Stimulated activated CD8-positive, alpha-beta memory T cell treated with anti-CD3 and anti-CD28 coated beads, Interleukin-2, amount 100 ng/mL, for 1 hour (primary cell): ENCODE measurements around the gene PGA3.
"Not testable (repeated sequence)": the region's sequence is repeated elsewhere in the genome, so short reads cannot be mapped to it uniquely, and the experiment has no call there.

Experiments
- DNase-seq, 2 donors: peaks; one replicate each; pipeline ENCODE4 v3.0.0-alpha.2; 2020; ENCODE audit warnings: low read depth in 2 of 2

The PGA3 gene

GRCh38 chr11:61207636-61208310, 4.5 kb downstream of the PGA3 start:
- DNase-seq: not testable (repeated sequence)

GRCh38 chr11:61210629-61211028, 7.3 kb downstream of the PGA3 start:
- DNase-seq: not testable (repeated sequence)

GRCh38 chr11:61211327-61211952, 8.1 kb downstream of the PGA3 start:
- not testable (repeated sequence) for DNase-seq

DNA sequence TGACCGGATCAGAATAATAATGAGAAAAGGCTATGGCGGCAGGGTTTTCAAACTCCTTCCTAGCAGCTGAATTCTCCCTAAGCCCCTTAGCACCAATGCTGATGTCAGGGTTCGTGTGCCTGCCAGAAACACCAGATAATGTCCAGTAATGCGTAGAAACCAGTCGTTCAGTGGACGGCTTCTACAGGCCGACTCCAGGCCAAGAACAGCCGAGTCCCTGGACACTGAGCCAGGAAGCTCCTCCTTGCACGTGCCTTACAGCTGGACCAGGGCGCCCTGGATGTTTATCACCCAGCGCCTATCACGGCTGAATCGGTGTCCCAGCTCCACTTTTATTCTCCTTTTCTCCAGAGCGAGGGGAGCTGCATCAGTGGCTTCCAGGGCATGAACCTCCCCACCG, 8.9 kb downstream of the PGA3 start:
- not testable (repeated sequence) for DNase-seq

- not testable (repeated sequence) for DNase-seq
Observed at GRCh38 chr11:61213711-61214324, 10.5 kb downstream of the PGA3 start.

DNA sequence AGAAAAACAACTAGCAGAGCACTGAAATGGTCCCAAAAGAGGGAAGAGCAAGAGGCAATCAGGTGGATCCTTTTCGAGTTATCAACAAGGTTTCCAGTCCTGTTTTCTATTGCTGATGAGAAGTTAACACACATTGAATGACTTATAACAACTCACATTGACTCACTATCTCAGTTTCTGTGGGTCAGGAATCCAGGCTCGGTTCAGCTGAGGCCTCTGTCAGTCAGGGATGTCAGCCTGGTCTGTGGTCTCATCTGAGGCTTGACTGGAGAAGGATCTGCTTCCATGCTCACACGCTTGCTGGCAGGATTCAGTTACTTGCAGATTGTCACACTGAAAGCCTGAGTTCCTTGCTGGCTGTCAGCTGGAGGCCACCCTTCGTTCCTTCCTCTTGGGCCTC, 15.0 kb downstream of the PGA3 start:
- DNase-seq: not testable (repeated sequence)

- not testable (repeated sequence) for DNase-seq
Observed at GRCh38 chr11:61219016-61219415, 15.7 kb downstream of the PGA3 start.

- DNase-seq: not testable (repeated sequence)
Observed at GRCh38 chr11:61222047-61222446, 18.7 kb downstream of the PGA3 start, which contains the start of gene PGA4. TSS of gene PGA4 (plus strand) at chr11:61222347. CDS start at chr11:61222401, 54 bp downstream.

GRCh38 chr11:61222692-61223091, 19.4 kb downstream of the PGA3 start:
- not testable (repeated sequence) for DNase-seq

GRCh38 chr11:61226457-61227137, 23.3 kb downstream of the PGA3 start:
- DNase-seq: not testable (repeated sequence)

- DNase-seq: not testable (repeated sequence)
Observed at GRCh38 chr11:61229458-61229857, 26.1 kb downstream of the PGA3 start.

- DNase-seq: not testable (repeated sequence)
Observed at GRCh38 chr11:61231033-61231432, 27.7 kb downstream of the PGA3 start.

GRCh38 chr11:61231585-61231984, 28.3 kb downstream of the PGA3 start:
- not testable (repeated sequence) for DNase-seq

DNA sequence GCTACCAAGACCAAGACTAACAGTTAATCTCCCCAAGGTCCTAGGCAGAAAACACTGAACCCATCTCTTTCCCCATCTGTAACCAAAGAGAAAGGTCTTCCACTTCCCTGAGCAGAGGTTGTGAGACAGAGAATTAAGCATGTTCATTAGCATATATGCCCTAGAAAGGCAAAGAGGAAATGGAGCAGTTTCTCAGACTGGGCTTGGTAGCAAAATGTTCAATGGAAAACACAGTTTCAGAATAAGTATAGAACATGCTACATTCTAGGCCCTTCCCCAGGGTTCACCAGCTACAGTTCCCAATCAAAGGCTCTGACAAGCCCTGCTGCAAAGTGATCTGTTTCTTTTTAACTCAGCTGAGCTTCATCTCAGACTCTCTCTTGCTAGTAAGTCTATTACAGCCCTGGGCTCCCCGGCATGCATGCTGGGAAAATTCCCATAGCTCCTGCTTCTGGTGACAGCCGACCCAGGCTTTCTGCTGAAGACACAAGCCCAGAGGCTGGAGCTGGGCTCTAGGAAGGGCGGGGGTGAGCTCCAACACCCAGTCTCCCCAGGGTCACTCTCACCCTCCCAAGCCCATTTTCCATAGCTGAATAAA, 29.3 kb downstream of the PGA3 start:
- not testable (repeated sequence) for DNase-seq

- DNase-seq: not testable (repeated sequence)
Observed at GRCh38 chr11:61237130-61237529, 33.8 kb downstream of the PGA3 start.

DNA sequence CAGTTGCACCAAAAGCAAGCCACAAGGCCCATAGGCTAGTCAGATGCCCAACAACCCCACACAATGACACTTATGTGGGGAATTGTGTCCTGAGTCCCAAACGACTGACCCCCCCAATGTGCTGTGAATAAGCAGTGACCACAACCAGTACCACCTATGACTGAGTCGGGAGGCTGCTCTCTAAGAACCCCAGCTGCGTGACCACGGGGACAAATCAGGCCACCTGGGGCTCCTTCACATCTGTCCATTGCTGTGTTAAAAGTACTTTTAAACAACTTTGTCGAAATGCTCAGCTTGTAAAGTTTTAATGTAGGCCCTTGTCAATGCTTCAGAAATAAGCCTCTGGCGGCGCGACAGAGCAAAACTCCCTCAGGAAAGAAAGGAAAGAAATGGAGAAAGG, 37.0 kb downstream of the PGA3 start:
- not testable (repeated sequence) for DNase-seq

DNA sequence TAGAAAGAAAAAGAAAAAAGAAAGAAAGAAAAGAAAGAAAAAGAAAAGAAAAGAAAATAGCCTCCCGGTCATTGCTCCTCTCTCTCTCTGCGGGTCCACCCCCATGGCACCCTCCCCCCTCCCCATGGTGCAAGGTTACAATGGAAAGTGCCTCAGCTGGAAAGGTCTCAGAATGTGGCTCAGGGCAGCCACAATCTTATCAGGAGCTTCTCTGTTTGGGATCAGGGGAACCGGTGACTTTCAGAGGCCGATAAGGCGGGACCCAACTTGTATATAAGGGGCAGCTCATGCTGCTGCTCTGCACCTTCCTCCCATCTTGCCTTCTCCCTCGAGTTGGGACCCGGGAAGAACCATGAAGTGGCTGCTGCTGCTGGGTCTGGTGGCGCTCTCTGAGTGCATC, 37.6 kb downstream of the PGA3 start, which contains the start of gene PGA5:
Gene PGA5, plus strand, starts transcription at position 301 of the 400 bp plus-strand sequence. Its CDS starts 52 bp downstream, at position 353.
- not testable (repeated sequence) for DNase-seq

- DNase-seq: not testable (repeated sequence)
Observed at GRCh38 chr11:61241526-61241925, 38.2 kb downstream of the PGA3 start.

DNA sequence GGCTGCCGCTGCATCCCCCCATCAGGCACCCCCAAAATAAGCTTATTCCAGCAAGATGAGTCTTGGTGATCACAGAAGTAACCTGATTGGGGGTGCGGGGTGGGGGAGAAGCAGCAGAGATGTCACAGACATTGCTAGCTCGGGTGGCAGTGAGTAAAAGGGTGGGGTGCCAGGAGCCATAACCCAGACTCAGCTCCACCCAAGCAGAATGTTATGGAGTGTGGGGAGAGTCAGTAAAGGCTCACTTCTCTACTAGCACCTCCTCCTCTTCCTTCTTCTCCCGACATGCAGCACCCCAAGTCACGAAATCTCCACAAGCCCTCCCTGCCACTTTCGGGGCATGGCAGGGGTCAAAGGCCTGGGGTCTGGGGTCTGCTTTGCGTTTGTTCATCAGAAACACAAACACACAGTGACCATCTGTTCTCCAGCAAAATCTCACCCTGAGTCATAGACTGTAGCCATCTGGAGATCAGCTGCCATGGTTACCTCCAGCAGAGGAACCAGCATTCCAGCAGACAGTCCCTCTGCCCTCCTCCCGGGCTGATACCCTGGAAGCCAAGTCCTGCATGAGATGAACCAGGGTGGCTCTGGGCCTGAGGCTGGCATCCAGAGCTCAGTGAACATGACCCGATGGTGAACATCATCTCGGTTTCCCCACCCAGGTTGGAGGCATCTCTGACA, 42.1 kb downstream of the PGA3 start:
- not testable (repeated sequence) for DNase-seq

- DNase-seq: not testable (repeated sequence)
Observed at GRCh38 chr11:61248071-61248470, 44.8 kb downstream of the PGA3 start.

DNA sequence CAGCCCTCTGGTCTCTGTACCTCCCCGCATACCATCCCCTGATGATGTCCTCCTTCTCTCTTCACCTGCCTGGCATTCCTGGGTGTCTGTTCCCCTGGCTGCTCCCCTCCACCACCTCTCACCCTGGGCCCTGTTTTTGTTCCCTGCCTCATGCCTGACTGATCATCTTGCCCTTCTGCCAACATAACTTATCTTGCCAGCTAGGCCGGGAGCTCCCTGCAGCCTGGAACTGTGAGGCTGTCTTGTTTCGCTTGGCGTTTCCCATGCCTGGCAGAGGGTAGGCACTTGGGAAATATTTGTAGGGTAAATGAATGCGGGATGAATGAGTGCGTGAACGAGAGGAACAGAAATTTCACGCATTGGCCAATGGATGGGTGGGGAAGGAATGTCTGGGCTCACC, 45.9 kb downstream of the PGA3 start:
- not testable (repeated sequence) for DNase-seq
